HCT116 (cell line): ENCODE measurements around the gene PRDX6. TPM values are rescaled to one million over a fixed set of nuclear protein-coding genes. Genes with fewer than 3 reads are reported as not detected.
"Not testable (repeated sequence)": the region's sequence is repeated elsewhere in the genome, so short reads cannot be mapped to it uniquely, and the experiment has no call there.

ENCODE experiments used
- ATAC-seq: fragments of 200-7000 bp; cut with Tn5 transposase; 2 replicates; pipeline ENCODE4 v1.9.1; 2020; ENCODE audit warnings: mild to moderate bottlenecking, moderate library complexity
- BruUV-seq: library from RNA; stranded (reverse); fragments of 400-500 nt; replicated peaks from 2 replicates; lab custom pipeline; 2021; lab: Mats Ljungman, UMichigan
- CTCF ChIA-PET: fragments of 300-600 bp; sonication (Branson Sonifier 250); formaldehyde crosslinking; loops from one replicate; lab custom pipeline; 2021; ENCODE audit warnings: antibody characterized with exemption; lab: Charles Lee
- POLR2A ChIA-PET: fragments of 300-600, 350-600 bp; sonication (Branson Sonifier 250); formaldehyde crosslinking; loops from one replicate; lab custom pipeline; 2021; ENCODE audit warnings: antibody characterized with exemption; lab: Charles Lee
- RAD21 ChIA-PET, 2 experiments: fragments of 300-600 bp; sonication (Branson Sonifier 250); formaldehyde crosslinking; loops; one replicate each; lab custom pipeline; 2023; ENCODE audit warnings: low total read pairs in 2 of 2; ENCODE audit not compliant: uncharacterized antibody in 2 of 2, unreplicated experiment in 2 of 2, low non-redundant PET in 1 of 2; lab: Charles Lee
- DNase-seq: peaks from one replicate; pipeline ENCODE4 v3.0.0-alpha.2; 2010; ENCODE audit warnings: low read depth, low spot score
- H2AFZ ChIP-seq: fragments of 200-600 bp; shearing (Covaris generic), sonication (generic); 2 replicates; pipeline ENCODE4 v1.6.1; 2017; ENCODE audit warnings: low read depth, mixed run types, mixed read lengths, antibody characterized with exemption, low read length; ENCODE audit not compliant: poor library complexity, severe bottlenecking
- H3K27ac ChIP-seq: 2 replicates; pipeline ENCODE4 v1.5.1; 2012; ENCODE audit warnings: low read depth, low read length
- H3K27me3 ChIP-seq: fragments of 200-600 bp; sonication (generic); 2 replicates; pipeline ENCODE4 v1.6.1; 2016; ENCODE audit warnings: mixed run types, low read length, mixed read lengths; ENCODE audit not compliant: insufficient read depth
- H3K36me3 ChIP-seq, 2 experiments: fragments of 200-500 bp in 1 of 2; fragments of 200-600 bp in 1 of 2; sonication (Bioruptor generic) in 1 of 2; sonication (generic) in 1 of 2; 2 replicates each; pipeline versions ENCODE4 v1.5.1 to v1.6.1; 2014 to 2016; ENCODE audit warnings: low read length in 2 of 2, inconsistent platforms in 1 of 2, mixed read lengths in 1 of 2, mixed run types in 1 of 2; ENCODE audit not compliant: insufficient read depth in 2 of 2, control insufficient read depth in 1 of 2
- H3K4me1 ChIP-seq, 2 experiments: fragments of 200-600 bp in 1 of 2; sonication (generic) in 1 of 2; 2 replicates each; pipeline versions ENCODE4 v1.5.1 to v1.6.1; 2012 to 2017; ENCODE audit warnings: low read length in 2 of 2, inconsistent platforms in 1 of 2, mild to moderate bottlenecking in 1 of 2, mixed read lengths in 1 of 2, mixed run types in 1 of 2, moderate library complexity in 1 of 2; ENCODE audit not compliant: insufficient read depth in 2 of 2, control insufficient read depth in 1 of 2
- H3K4me2 ChIP-seq: fragments of 200-600 bp; sonication (generic); 2 replicates; pipeline ENCODE4 v1.6.1; 2017; ENCODE audit warnings: mixed run types, low read length, mixed read lengths
- H3K4me3 ChIP-seq, 2 experiments: fragments of 200-600 bp in 1 of 2; sonication (generic) in 1 of 2; replicated peaks in 1 of 2; 2 replicates each; pipeline ENCODE4 v1.5.1; 2011 to 2016; ENCODE audit warnings: low read length in 2 of 2, control low read depth in 1 of 2, low read depth in 1 of 2, mild to moderate bottlenecking in 1 of 2, mixed read lengths in 1 of 2, mixed run types in 1 of 2
- H3K79me2 ChIP-seq: fragments of 200-600 bp; sonication (generic); 2 replicates; pipeline ENCODE4 v1.6.1; 2017; ENCODE audit warnings: mild to moderate bottlenecking, mixed run types, low read length, moderate library complexity, mixed read lengths; ENCODE audit not compliant: insufficient read depth
- H3K9ac ChIP-seq: fragments of 200-600 bp; sonication (generic); 2 replicates; pipeline ENCODE4 v1.6.1; 2016; ENCODE audit warnings: low read length, mixed read lengths
- H3K9me2 ChIP-seq: fragments of 200-600 bp; sonication (generic), shearing (Covaris generic); 2 replicates; pipeline ENCODE4 v1.6.1; 2017; ENCODE audit warnings: mixed run types, mild to moderate bottlenecking, moderate library complexity; ENCODE audit not compliant: insufficient read depth
- H3K9me3 ChIP-seq, 2 experiments: fragments of 200-500 bp in 1 of 2; fragments of 200-600 bp in 1 of 2; sonication (Bioruptor generic) in 1 of 2; sonication (generic) in 1 of 2; 2 replicates each; pipeline ENCODE4 v1.6.1; 2014 to 2017; ENCODE audit warnings: low read length in 2 of 2, mixed read lengths in 2 of 2, inconsistent platforms in 1 of 2, low read depth in 1 of 2, mild to moderate bottlenecking in 1 of 2, mixed run types in 1 of 2, moderate library complexity in 1 of 2; ENCODE audit not compliant: control insufficient read depth in 1 of 2, insufficient read depth in 1 of 2
- H4K20me1 ChIP-seq: fragments of 200-600 bp; sonication (generic), shearing (Covaris generic); 2 replicates; pipeline ENCODE4 v1.6.1; 2017; ENCODE audit warnings: mixed run types, mild to moderate bottlenecking, moderate library complexity; ENCODE audit not compliant: insufficient read depth
- CBX3 ChIP-seq: IDR thresholded peaks from 2 replicates; pipeline ENCODE4 v1.6.1; 2012; ENCODE audit warnings: low read depth
- CTCF ChIP-seq, 3 experiments: fragments of 200-600 bp in 1 of 3; sonication (generic) in 1 of 3; IDR thresholded peaks in 2 of 3; conservative IDR thresholded peaks in 1 of 3; 2 replicates each; pipeline ENCODE4 v1.5.1; 2012 to 2017; ENCODE audit warnings: low read depth in 2 of 3, low read length in 2 of 3, antibody characterized with exemption in 1 of 3, borderline replicate concordance in 1 of 3, control low read depth in 1 of 3, mild to moderate bottlenecking in 1 of 3, mixed read lengths in 1 of 3, mixed run types in 1 of 3, moderate library complexity in 1 of 3; ENCODE audit not compliant: insufficient read depth in 1 of 3
- EGR1 ChIP-seq: IDR thresholded peaks from 2 replicates; pipeline ENCODE4 v1.6.1; 2012; ENCODE audit warnings: low read depth
- EZH2 ChIP-seq: fragments of 200-600 bp; sonication (generic); IDR thresholded peaks from 2 replicates; pipeline ENCODE4 v1.6.1; 2017; ENCODE audit warnings: antibody characterized with exemption, mixed run types
- FOSL1 ChIP-seq: IDR thresholded peaks from 2 replicates; pipeline ENCODE4 v1.6.1; 2012; ENCODE audit warnings: low read depth
- MAX ChIP-seq: IDR thresholded peaks from 2 replicates; pipeline ENCODE4 v1.6.1; 2012
- POLR2A ChIP-seq: IDR thresholded peaks from 2 replicates; pipeline ENCODE4 v1.7.0; 2011; ENCODE audit warnings: borderline replicate concordance; ENCODE audit not compliant: insufficient read depth, insufficient read length; ENCODE audit errors: extremely low read depth
- REST ChIP-seq: IDR thresholded peaks from 2 replicates; pipeline ENCODE4 v1.6.1; 2012; ENCODE audit warnings: low read depth
- SIN3A ChIP-seq: IDR thresholded peaks from 2 replicates; pipeline ENCODE4 v1.6.1; 2012; ENCODE audit warnings: low read depth
- SP1 ChIP-seq: IDR thresholded peaks from 2 replicates; pipeline ENCODE4 v1.6.1; 2012; ENCODE audit warnings: low read depth
- YY1 ChIP-seq: IDR thresholded peaks from 2 replicates; pipeline ENCODE4 v1.6.1; 2011; ENCODE audit warnings: low read length, low read depth, moderate library complexity, mild to moderate bottlenecking; ENCODE audit not compliant: insufficient replicate concordance; ENCODE audit errors: extremely low read depth
- ZFX ChIP-seq: fragments of 450-650 bp; IDR thresholded peaks from 2 replicates; pipeline ENCODE4 v1.6.1; 2017
- intact Hi-C: fragments of 100-400 bp; cut with micrococcal nuclease; formaldehyde crosslinking; loops from 2 replicates; pipeline ENCODE4 v1.10.0; 2022
- total RNA-seq: library from RNA; stranded (reverse); gene quantifications from one replicate; pipeline ENCODE4 v1.2.1, GENCODE V29; 2021; ENCODE audit not compliant: unreplicated experiment

PRDX6 gene
- total RNA-seq, 1 experiment from 2014 or later = 286 TPM

GRCh38 chr1:173459885-173460284 lies 17.2 kb upstream of the PRDX6 start:
- no peaks in the 10 kb centered on the region for H3K36me3 ChIP-seq
- H3K9me2 ChIP-seq = no peaks in the 10 kb centered on the region
- intact Hi-C loops = no loop called here
- BruUV-seq = no TSS peak
- H3K9me3 ChIP-seq = no peaks in the 10 kb centered on the region
- H4K20me1 ChIP-seq = no peaks in the 10 kb centered on the region
- H3K4me2 ChIP-seq = no peak overlapping the region
- H3K9ac ChIP-seq = no peak overlapping the region
- ATAC-seq (no peak), DNase-seq (no peak)
- POLR2A ChIA-PET = no interaction called here
- RAD21 ChIA-PET = no interaction called here
- H3K4me1 ChIP-seq = no peaks in the 10 kb centered on the region
- H2AFZ ChIP-seq = no peak overlapping the region
- no peak overlapping the region for H3K27ac ChIP-seq
- no peak for TF ChIP-seq POLR2A
- no peak for TF ChIP-seq SP1
- TF ChIP-seq CTCF (IDR thresholded peaks at IDR 0.05 in 2 of 3, conservative IDR thresholded peaks at IDR 0.05 in 1 of 3; ENCODE audit: borderline replicate concordance in 1 of 3, insufficient read depth in 1 of 3, low read depth in 2 of 3, low read length in 2 of 3) = no peak
- TF ChIP-seq ZFX = no peak
- TF ChIP-seq SIN3A = no peak
- no peak for TF ChIP-seq FOSL1
- no peak for TF ChIP-seq MAX
- no peak for TF ChIP-seq EGR1
- TF ChIP-seq REST = no peak
- no peak for TF ChIP-seq YY1
- no peak for TF ChIP-seq CBX3
- TF ChIP-seq EZH2 = no peak
- no peak overlapping the region for H3K4me3 ChIP-seq
- CTCF ChIA-PET = no interaction called here
- H3K27me3 ChIP-seq = no peaks in the 10 kb centered on the region
- no peaks in the 10 kb centered on the region for H3K79me2 ChIP-seq

GRCh38 chr1:173462666-173463065 lies 14.5 kb upstream of the PRDX6 start:
- H3K27me3 ChIP-seq, intact Hi-C loops, BruUV-seq, H3K9ac ChIP-seq, H3K9me3 ChIP-seq, H3K4me3 ChIP-seq, H3K4me2 ChIP-seq, H3K27ac ChIP-seq, H4K20me1 ChIP-seq, DNase-seq, H3K4me1 ChIP-seq, RAD21 ChIA-PET, H3K79me2 ChIP-seq, ATAC-seq, CTCF ChIA-PET, H3K9me2 ChIP-seq, POLR2A ChIA-PET, H2AFZ ChIP-seq, H3K36me3 ChIP-seq: not testable (repeated sequence)

GRCh38 chr1:173464185-173464584 lies 12.9 kb upstream of the PRDX6 start:
- H3K9me3 ChIP-seq, intact Hi-C loops, DNase-seq, H3K4me2 ChIP-seq, H3K79me2 ChIP-seq, H3K4me3 ChIP-seq, H3K27ac ChIP-seq, POLR2A ChIA-PET, RAD21 ChIA-PET, CTCF ChIA-PET, H3K4me1 ChIP-seq, H3K36me3 ChIP-seq, ATAC-seq, H2AFZ ChIP-seq, BruUV-seq, H3K27me3 ChIP-seq, H3K9ac ChIP-seq, H4K20me1 ChIP-seq, H3K9me2 ChIP-seq: not testable (repeated sequence)
